Stimulated activated CD4-positive, alpha-beta T cell treated with anti-CD3 and anti-CD28 coated beads, Interleukin-4, amount 100 ng/mL, for 4 hours (primary cell): ENCODE measurements around the gene MICAL3.
"Not testable (repeated sequence)": the region's sequence is repeated elsewhere in the genome, so short reads cannot be mapped to it uniquely, and the experiment has no call there.

Experiments
- DNase-seq, 2 experiments: peaks; one replicate each; pipeline ENCODE4 v3.0.0-alpha.2; 2020

Gene MICAL3

DNA sequence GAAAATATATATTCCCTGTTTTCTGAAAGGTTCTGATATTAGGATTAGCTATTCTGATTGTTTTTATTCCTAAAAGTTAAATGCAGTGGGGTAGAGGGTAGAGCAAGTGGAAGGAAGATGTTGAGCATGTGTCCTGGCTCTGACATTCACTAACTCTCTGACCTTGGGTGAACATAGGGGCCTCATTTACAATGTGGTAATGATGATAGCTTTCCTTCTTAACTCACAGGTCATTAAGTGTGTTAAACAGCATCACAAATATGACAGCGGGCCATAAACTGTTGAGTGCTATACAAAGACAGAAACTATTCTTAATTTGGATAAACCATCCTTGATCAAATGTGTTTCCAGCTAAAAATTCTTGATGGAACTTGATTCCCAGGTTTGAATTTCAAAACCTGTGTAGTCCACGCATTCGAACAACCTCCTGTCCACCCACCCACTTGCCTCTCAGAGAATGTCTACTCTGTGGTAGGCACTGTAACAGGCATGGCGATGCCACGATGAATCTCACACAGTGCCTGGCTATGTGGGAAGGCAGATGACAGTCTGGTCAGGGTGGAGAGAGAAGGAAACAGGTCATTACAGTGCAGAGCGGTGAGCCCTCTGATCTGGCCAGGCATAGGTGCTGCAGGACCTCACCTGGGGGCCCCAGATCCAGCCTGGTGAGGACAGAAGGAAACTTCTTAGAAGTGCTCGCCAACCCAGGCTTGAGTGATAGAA, 34.2 kb upstream of the MICAL3 start:
- no peak for DNase-seq

DNA sequence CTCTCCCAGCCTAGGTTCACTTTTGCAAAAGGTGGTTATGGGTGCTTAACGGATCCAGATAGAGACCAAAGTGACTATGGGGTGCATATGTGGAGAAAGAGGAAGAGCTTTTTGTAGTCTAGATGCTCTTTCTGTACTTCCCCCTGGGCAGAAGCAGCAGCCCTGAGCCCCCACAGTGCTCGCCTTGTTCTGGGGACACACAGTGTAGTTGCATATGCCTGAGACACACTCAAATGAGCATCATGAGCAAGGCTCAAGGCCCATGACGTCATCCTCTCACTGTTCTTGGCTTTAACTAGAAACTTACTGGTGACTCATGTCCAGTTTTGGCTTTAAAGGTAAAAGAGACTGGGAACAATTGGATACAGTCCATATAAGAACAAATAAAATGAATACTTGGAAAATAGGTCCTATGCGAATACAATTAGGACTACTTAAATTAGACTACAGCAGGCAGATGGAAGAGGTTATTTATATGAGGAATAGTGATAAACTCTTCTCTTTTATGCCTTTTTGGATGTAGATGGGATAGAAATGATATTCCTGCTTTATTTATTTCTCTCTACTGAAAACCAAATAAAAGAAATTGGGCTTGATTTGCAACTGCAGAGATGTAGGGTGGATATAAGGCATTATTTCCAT, 33.3 kb upstream of the MICAL3 start:
- DNase-seq = no peak

DNA sequence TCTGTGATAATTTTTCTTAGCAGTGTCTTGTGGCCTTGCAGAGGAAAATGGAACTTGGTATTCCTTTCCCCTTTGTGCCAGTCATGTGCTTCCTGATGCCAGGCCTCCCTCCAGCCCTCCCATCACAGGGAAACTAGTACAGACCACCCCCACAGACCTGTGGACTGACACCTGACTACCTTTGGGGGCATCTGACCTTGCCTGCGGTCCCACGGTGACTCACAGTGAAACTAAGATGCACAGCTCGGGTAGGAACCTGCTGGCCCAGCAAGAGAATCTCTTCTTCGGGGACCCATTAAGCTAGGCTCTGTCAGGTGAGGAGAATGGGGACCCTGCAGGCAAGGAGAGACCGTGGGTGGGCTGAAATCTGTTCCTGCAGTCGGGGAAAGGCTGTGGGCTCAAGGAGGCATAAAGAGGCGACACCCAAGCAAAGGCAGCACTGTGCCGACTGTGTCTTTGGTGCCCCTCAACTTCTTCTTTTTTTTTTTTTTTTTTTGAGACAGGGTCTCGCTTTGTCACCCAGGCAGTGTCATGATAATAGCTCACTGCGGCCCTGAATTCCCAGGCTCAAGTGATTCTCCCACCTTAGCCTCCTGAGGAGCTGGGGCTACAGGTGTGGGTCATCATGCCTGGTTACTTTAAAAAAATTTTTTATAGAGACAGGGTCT, 32.6 kb upstream of the MICAL3 start:
- no peak for DNase-seq

DNA sequence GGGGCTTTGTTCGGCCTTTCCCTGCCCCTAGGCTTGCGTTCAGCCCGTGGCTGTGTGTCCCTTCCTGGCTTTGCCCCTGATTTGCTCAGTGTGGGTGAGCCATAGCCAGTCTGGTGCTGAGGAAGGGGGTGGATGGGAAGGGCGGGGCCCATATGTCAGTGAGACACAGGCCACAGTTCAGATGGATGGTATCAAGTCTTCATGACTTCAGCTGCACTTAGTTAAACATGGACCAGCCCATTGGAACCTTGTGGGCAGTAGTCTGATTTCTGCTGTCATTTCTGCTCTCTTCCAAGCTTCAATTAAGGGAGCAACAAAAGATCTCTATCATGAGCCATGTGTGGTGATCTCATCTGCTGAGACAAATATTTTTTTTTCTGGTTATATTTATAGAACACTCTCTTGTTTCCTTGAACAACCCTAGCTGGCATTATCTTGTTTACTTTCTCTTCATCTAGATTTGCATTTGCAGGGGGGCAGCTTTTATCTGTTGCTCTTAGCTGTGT, 31.9 kb upstream of the MICAL3 start:
- no peak for DNase-seq

DNA sequence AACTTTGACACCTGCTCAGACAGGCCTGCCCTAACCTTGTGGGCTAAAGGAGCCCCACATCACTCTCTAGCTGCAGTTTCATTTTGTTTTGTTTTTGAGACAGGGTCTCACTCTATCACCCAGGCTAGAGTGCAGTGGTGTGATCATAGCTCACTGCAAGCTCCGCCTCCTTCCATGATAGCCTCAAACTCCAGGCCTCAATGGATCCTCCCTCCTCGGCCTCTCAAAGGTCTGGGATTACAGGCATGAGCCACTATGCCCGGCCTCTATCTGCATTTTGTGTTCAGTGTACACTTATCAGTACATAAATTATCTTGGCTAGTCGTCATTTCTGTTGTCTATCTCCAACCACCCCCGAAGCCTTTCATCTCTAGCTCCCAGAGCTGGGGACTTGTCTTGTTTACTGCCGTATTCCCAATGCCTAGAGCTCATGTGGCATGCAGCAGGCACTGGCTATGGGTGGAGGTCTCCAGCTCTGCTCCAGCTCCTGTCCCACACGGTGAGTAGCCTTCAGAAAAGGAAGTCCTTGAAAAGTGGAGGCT, 31.3 kb upstream of the MICAL3 start:
- DNase-seq = no peak

DNA sequence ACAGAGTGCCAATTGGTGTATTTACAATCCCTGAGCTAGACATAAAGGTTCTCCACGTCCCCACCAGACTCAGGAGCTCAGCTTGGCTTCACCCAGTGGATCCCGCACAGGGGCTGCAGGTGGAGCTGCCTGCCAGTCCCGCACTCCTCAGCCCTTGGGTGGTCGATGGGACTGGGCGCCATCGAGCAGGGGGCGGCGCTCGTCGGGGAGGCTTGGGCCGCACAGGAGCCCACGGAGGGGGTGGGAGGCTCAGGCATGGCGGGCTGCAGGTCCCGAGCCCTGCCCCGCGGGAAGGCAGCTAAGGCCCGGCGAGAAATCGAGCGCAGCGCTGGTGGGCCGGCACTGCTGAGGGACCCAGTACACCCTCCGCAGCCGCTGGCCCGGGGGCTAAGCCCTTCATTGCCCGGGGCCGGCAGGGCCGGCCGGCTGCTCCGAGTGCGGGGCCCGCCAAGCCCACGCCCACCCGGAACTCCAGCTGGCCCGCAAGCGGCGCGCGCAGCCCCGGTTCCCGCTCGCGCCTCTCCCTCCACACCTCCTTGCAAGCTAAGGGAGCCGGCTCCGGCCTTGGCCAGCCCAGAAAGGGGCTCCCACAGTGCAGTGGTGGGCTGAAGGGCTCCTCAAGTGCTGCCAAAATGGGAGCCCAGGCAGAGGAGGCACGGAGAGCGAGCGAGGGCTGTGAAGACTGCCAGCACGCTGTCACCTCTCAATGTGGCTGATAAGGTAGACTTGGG, 29.0 kb upstream of the MICAL3 start:
- DNase-seq = not testable (repeated sequence)

DNA sequence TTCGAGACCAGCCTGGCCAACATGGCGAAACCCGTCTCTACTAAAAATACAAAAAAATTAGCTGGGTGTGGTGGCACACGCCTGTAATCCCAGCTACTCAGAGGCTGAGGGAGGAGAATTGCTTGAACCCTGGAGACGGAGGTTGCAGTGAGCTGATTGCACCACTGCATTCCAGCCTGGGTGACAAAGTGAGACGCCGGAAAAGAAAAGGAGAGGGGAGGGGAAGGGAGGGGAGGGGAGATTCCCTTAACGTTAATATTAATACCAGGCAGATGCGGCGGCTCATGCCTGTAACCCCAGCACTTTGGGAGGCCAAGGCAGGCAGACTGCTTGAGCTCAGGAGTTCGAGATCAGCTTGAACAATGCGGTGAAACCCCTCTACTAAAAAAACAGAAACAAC, 26.8 kb upstream of the MICAL3 start:
- not testable (repeated sequence) for DNase-seq

DNA sequence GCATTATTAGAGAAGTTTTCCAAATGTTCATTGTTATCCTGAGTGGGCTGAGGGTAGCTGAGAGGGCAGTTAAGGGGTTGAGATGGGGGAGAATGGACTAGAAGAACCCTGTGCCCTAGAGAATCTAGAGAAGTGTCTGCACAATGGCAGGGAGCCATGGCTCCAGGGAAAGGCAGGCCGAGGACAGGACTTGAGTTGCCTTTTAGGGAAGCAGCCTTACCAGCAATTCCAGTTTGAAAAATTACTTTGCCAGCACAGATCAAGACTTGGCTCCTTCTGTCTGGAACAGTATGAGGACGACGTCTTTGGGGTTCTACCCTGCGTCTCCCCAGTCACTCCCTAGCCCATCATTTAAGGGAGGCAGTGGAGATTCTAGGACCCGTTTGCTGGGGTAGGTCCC, 25.7 kb upstream of the MICAL3 start:
- no peak for DNase-seq

DNA sequence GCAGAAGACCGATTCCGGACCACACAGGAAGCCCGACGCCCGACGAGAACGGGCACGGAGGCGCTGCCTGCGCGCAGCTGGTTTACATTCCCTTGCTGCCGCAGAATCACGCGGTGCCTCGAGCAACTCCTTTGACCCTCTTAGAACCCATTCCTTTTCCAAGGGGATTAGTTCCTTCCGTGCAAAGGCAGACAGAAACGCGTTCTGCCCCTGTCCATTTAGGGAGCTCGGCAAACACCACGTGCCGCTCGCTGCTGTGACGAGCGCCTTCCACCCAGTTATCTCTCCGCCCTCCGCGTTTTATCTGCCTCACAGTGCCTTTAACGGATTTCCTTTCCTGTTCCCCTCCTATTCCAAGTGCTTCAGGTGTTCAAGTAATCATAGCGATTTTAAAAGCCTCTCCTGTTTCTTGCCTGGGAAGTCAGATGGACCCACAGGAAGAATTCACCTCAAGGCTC, 24.1 kb upstream of the MICAL3 start:
- DNase-seq = no peak

DNA sequence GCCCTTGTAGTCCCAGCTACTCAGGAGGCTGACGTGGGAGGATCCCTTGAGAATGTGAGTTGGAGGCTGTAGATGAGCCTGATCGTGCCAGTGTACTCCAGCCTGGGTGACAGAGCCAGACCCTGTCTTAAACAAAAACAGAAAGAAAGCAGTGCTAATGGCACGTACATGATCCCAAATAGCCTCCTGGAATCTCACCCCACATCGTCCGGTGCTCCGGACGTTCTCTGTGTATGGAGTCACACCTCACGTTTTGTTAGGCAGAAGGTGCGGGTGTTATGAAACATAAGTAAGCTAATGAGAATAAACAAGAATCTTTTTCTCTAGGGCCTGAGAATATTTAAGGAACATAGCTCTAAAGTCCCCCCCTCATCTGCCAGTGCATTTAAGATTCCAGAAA, 23.7 kb upstream of the MICAL3 start:
- DNase-seq = no peak

DNA sequence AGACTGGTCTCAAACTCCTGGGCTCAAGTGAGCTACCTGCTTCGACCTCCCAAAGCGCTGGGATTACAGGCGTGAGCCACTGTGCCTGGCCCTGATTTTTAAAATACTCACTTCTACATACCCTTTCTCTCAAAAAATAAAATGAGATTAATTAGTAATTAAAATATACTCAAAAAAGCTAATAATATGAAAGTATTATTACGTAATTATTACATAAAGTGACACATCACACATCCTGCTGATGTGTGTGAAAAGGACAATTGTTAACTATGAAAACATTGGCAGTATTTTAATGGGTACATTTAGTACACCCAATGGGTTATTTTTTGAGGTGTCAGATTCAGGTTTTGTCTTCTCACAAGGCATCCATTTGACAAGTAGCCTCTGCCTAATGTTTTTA, 21.4 kb upstream of the MICAL3 start:
- no peak for DNase-seq

DNA sequence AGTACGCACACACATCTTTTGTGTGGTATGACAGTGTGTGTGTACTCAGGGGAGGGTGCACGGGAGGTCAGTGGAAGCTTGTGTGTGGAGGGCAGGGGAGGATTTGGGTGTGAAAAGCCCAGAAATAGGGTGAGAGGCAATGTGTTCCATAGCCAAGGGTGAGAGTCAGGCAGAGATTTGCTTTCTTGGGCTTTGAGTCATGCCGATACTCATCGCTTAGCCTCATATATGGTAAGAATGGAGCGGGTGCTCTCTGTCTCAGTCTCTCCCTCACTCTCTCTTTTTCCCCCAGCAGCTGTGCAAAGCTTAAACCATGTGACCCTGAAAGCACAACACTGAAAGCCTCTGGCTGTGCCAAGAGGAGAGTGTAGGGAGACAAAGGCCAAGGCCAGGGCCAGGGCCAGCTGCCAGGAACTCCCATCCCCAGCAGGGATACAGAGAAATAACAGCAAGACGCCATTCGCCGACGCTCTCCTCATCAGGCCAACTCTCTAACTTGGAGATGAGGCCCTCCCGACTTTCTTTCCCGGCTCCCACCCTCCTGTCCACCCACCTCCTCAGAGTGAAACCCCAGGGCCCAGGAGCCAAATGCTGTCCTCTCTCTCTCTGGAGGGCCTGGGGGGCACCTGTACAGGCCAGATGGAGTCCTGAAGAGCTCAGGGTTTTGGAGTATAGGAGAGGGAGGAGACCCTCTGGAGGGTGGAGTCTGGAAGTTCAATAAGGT, 20.3 kb upstream of the MICAL3 start:
- DNase-seq = no peak

DNA sequence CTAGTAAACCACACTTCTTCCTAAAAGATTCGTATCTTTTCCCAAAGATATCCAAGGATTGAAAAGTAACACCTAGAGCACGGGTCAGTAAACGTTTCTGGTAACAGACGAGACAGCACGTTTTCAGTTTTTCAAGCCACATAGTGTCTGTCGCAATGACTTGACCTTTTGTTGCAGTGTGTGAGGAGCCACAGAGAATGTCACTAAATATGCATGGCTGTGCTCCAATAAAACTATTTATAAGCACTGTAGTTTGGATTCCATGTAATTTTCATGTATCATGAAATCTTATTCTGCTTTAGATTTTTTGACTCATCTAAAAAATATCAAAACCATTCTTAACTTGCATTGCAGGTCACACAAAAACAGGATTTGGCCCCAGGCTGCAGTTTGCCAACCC, 18.3 kb upstream of the MICAL3 start:
- no peak for DNase-seq

DNA sequence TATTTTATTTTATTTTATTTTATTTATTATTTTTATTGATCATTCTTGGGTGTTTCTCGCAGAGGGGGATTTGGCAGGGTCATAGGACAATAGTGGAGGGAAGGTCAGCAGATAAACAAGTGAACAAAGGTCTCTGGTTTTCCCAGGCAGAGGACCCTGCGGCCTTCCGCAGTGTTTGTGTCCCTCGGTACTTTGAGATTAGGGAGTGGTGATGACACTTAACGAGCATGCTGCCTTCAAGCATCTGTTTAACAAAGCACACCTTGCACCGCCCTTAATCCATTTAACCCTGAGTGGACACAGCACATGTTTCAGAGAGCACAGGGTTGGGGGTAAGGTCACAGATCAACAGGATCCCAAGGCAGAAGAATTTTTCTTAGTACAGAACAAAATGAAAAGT, 16.5 kb upstream of the MICAL3 start:
- DNase-seq = not testable (repeated sequence)

DNA sequence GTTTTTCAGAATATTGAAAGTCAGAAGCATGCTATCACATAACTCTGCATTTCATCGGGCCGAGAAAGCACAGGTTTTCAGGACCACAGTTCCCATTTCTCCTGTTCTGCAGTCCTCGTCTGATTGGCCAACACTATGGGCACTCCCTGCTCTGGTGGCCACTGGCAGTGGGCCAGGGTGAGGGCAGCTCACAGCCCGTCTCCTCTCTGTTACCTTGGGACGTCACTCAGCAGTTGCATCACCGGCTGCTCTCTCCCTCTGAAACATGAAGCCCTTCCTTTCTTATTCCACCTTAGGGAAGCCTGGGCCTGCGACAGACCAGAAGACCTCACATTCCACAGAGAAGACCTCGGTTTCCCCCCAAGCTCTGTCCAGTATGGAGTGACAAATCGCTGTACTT, 11.4 kb upstream of the MICAL3 start:
- no peak for DNase-seq

DNA sequence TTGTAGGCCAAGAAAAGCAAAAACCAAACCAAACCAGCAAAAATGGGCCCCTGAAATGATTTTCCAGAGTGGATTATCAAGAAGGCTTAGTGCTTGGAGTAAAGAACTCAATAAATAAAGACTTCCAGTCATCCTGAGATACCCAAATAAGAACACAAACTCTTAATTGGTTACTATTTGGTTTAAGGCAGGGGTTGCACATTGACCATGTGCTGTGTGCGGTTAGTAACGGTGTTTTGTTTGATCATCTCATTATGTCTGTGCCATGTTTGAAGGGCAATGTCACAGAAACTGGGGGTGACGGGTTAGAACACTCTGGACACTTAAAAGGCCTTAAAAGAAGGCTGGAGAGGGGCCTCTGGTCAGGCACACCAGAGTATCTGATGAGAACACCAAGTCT, 9.7 kb upstream of the MICAL3 start:
- DNase-seq = no peak

DNA sequence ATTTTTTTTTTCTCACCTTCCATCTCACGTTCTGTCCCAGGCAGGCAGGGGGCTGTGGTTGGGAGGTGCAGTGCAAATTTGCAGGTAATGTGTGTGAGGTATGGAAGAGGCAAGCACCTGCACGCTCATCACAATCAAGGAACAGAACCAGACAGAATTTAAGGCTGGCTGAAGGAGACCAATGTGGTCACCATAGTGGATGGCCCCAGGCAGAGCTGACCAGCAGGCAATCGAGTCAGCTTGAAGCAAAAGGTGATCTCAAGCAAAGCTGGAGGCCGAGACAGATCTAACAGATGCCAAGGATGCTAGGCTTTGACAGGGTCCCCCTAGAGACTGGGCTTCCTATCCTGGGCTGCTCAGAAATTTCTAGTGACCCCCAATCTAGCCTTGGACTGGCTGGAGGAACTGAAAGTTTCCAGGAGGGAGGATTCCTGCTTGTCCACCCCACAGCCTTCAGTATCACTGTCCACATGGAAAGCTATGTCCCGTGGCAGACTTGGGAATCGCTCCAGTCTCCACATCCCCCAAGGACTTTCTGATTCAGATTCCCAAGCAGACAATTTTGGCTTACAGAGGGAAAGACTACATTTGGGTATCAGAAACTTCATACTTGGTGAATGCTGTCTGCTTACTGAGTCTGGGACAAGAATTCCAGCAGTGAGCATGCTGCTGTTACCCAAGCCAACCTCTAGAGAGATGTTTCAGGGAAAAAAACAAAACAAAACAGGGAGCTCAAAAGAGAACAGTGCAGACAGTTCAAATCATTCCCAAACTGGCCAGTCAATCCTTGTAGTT, 9.0 kb upstream of the MICAL3 start:
- no peak for DNase-seq

DNA sequence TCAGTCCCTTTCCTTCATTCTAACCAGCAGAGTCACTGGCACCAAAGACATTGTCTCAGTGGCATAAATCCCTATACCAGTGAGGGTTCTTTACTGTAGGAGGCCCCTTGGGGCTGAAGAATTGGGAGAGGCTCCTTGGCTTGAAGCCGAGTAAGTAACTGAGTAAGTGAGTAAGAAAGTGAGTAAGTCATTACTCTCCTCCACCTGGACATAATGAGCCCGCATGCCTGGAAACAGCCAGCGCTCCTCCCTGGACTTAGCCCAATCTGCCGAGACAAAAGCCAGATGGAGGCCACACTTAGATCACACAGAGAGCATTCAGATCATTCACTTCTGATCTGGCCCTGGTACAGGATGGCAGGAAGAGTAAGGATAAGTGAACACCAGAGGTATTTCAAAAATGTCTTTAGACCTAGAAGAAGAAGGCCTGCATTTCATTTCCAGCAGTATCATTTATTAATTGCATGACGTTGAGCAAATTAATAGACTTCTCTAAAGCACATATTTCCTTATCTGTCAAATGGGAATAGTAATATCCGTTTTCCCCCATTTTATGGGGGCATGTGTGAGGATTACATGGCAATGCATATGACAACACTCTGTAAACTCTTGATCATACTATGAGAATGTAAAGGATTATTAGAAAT, 8.2 kb upstream of the MICAL3 start:
- DNase-seq = no peak

DNA sequence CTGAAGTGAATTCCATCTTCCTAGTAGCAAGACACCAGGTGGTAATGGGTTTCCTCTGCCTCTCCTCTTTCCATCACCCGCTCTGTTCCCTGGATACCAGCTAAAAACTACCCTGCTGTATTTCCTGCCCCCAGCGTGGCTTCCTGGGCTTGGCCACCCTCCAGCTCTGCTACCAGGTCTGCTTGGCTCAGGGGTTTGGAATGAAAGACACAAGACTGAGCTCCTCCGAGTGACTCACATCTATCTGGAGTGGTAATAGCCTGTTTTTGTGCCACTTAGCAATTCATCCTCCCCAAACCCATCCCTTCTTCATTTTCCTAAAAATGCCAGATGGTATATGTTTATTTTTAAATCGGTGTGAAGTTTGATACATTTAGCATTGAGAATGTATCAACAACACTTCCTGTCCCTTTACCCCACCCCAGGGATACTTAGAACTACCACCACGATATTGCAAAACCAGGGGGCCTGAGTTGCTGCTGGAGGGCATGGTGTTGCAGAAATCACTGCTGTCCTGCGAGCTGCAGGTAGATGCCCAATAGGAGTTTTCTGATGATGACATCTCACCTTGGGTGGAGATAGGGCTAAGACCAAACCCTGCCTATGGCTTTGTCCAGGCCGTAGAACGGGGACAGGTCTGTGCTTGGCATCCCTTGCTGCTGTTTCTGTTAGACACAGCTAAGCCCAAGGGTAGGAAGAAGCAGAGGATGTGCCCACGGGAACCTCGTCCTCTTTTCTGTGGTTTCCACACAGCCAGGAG, 7.5 kb upstream of the MICAL3 start:
- DNase-seq = no peak

DNA sequence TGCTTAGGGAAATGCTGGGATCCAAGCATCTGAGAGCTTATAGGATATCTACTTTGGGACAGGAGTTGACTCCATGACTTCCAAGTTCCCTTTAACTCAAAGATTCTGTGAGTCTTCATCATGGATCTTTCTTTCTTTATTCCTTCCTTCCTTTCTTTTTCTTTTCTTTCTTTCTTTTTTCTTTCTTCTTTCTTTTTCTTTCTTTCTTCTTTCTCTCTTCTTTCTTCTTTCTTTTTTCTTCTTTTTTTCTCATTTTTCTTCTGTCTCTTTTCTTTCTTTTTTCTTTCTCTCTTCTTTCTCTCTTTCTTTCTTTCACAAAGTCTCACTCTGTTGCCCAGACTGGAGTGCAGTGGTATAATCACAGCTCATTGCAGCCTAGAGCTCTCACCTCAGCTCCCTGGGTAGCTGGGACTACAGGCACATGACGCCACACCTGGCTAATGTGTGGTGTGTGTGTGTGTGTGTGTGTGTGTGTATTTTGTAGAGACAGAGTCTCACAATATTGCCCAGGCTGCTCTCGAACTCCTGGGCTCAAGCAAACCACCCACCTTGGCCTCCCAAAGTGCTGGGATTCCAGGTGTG, 5.4 kb upstream of the MICAL3 start:
- no peak for DNase-seq
